GM21381 (cell line): Measurements from ENCODE around the gene PRR36.
"Not testable (repeated sequence)": the region's sequence is repeated elsewhere in the genome, so short reads cannot be mapped to it uniquely, and the experiment has no call there.

Experiments
- ATAC-seq: cut with Tn5 transposase; IDR thresholded peaks from one replicate; pipeline ENCODE4 v1.9.1; 2021; ENCODE audit warnings: mild to moderate bottlenecking, moderate library complexity; ENCODE audit not compliant: unreplicated experiment

PRR36 gene

GRCh38 chr19:7874076-7874896 is at the start of gene PRR36:
Gene PRR36 (minus strand): TSS chr19:7874390. CDS start chr19:7873689, 701 bp downstream.
- no peak for ATAC-seq

GRCh38 chr19:7923295-7924191 is 49.4 kb upstream of the PRR36 start:
- no peak for ATAC-seq

GRCh38 chr19:7922836-7923195 is 48.6 kb upstream of the PRR36 start:
- ATAC-seq = no peak

- no peak for ATAC-seq
Measured at GRCh38 chr19:7921967-7922835, 48.0 kb upstream of the PRR36 start.

- ATAC-seq = no peak
Measured at GRCh38 chr19:7921302-7921966, 47.2 kb upstream of the PRR36 start.

GRCh38 chr19:7920519-7921301 is 46.5 kb upstream of the PRR36 start:
- ATAC-seq = peak; percentile 41

- ATAC-seq = peak; percentile 58
Measured at GRCh38 chr19:7919610-7920518, 45.7 kb upstream of the PRR36 start, which contains the start of gene SNAPC2. Gene SNAPC2 (plus strand): TSS chr19:7920338. CDS start chr19:7920367, 29 bp downstream.

GRCh38 chr19:7918615-7919421 is 44.6 kb upstream of the PRR36 start:
- no peak for ATAC-seq

GRCh38 chr19:7918062-7918614 is 43.9 kb upstream of the PRR36 start:
- ATAC-seq = not testable (repeated sequence)

GRCh38 chr19:7917267-7918061 is 43.3 kb upstream of the PRR36 start:
- ATAC-seq = no peak

GRCh38 chr19:7916955-7917266 is 42.7 kb upstream of the PRR36 start:
- ATAC-seq = no peak

GRCh38 chr19:7916103-7916954 is 42.1 kb upstream of the PRR36 start:
- no peak for ATAC-seq

- ATAC-seq = no peak
Measured at GRCh38 chr19:7915250-7916102, 41.3 kb upstream of the PRR36 start.

GRCh38 chr19:7914598-7915045 is 40.4 kb upstream of the PRR36 start, which contains the start of gene TGFBR3L:
Gene TGFBR3L (plus strand): TSS chr19:7914830.
- no peak for ATAC-seq

- no peak for ATAC-seq
Measured at GRCh38 chr19:7914099-7914498, 39.9 kb upstream of the PRR36 start.
